ENCODE results near the gene BOD1.

The BOD1 gene

DNA sequence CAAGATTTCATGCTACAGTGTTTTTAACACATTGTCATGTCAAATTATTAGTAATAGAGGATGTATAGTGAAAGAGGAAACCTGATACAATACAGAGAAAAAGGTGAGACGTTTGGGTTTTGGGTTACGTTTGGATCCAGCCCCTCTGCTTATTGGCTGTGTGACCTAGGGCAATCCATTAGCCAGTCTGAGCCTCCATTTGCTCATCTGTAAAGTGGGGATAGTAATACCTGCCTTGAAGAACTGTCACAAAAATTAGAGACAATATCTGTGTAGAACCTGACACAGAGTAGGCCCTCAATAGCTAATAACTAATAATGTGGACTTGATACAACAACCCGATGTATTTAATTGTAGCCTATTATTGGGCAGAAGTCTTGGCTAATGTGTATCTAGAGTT, 4.3 kb upstream of the BOD1 start:
- Histone ChIP-seq H3K9me3 (ENCODE audit: control insufficient read depth, insufficient read depth, low read length) (no peaks in the 10 kb centered on the region), H3F3A (ENCODE audit: control insufficient read depth, insufficient read depth) (no peaks in the 10 kb centered on the region), H3K9me2 (replicated peaks; ENCODE audit: control insufficient read depth, low read length) (no peaks in the 10 kb centered on the region), H3K79me2 (ENCODE audit: control insufficient read depth, low read length) (peaks cover 6% of the 10 kb centered on the region), H3K4me2 (ENCODE audit: low read length) (no peak overlapping the region), H3K4me1 (ENCODE audit: control insufficient read depth, low read length) (peaks cover 19% of the 10 kb centered on the region), H3K36me3 (ENCODE audit: control insufficient read depth, low read length) (0 out of 2 replicates have a peak, but pooled peaks cover 4% of the 10 kb centered on the region), H3K4me3 (ENCODE audit: low read length) (no peak overlapping the region), H3K27ac (ENCODE audit: low read depth, low read length) (no peak overlapping the region), H3K27me3 (ENCODE audit: control insufficient read depth, low read length) (no peaks in the 10 kb centered on the region), H4K20me1 (ENCODE audit: control insufficient read depth, insufficient read depth, low read depth, low read length) (no peaks in the 10 kb centered on the region)
- TF ChIP-seq, protein P1, sequence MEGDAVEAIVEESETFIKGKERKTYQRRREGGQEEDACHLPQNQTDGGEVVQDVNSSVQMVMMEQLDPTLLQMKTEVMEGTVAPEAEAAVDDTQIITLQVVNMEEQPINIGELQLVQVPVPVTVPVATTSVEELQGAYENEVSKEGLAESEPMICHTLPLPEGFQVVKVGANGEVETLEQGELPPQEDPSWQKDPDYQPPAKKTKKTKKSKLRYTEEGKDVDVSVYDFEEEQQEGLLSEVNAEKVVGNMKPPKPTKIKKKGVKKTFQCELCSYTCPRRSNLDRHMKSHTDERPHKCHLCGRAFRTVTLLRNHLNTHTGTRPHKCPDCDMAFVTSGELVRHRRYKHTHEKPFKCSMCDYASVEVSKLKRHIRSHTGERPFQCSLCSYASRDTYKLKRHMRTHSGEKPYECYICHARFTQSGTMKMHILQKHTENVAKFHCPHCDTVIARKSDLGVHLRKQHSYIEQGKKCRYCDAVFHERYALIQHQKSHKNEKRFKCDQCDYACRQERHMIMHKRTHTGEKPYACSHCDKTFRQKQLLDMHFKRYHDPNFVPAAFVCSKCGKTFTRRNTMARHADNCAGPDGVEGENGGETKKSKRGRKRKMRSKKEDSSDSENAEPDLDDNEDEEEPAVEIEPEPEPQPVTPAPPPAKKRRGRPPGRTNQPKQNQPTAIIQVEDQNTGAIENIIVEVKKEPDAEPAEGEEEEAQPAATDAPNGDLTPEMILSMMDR (IDR thresholded peaks at IDR 0.05; ENCODE audit: low read depth, low read length, poor library complexity, severe bottlenecking), result no peak
- no peak for TF ChIP-seq EZH2phosphoT487 (IDR thresholded peaks at IDR 0.05; ENCODE audit: borderline replicate concordance, low read length)

DNA sequence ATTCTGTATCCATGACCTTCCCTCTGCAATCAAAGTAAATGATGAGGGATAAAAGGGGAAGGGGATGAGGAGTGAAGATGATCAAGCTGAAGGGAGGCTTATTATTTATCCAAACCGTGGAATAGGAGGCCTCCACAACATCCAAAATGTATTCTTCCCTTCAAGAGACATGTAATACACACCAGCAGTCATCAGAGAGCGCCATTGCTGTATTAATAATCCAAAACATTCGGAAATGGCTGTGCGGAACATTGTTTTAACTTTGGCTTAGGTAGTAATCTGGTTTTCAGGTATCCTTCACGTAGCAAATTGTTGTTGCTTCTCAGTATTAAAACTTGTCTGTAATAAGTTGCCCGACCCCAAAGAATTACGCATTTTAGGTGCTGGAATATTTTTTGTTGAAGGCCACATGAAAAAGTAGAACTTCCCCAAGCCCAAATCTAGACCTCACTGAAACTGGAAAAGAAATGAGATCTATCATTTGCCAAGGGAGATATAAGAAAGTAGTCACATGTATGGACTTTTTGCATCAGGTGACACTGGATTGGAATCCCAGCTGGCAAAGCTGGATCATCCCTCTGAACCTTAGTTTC, 2.6 kb upstream of the BOD1 start:
- Histone ChIP-seq H3K79me2 (ENCODE audit: control insufficient read depth, low read length) (peaks cover 24% of the 10 kb centered on the region), H3K9me3 (ENCODE audit: control insufficient read depth, insufficient read depth, low read length) (no peaks in the 10 kb centered on the region), H3F3A (ENCODE audit: control insufficient read depth, insufficient read depth) (no peaks in the 10 kb centered on the region), H3K27ac (ENCODE audit: low read depth, low read length) (no peak overlapping the region), H3K36me3 (ENCODE audit: control insufficient read depth, low read length) (peaks cover 19% of the 10 kb centered on the region), H4K20me1 (ENCODE audit: control insufficient read depth, insufficient read depth, low read depth, low read length) (no peaks in the 10 kb centered on the region), H3K4me3 (ENCODE audit: low read length) (no peak overlapping the region), H3K4me1 (ENCODE audit: control insufficient read depth, low read length) (peaks cover 30% of the 10 kb centered on the region), H3K9me2 (replicated peaks; ENCODE audit: control insufficient read depth, low read length) (no peaks in the 10 kb centered on the region), H3K27me3 (ENCODE audit: control insufficient read depth, low read length) (no peaks in the 10 kb centered on the region), H3K4me2 (ENCODE audit: low read length) (no peak overlapping the region)
- TF ChIP-seq EZH2phosphoT487 (IDR thresholded peaks at IDR 0.05; ENCODE audit: borderline replicate concordance, low read length), result no peak
- TF ChIP-seq, protein P1 (IDR thresholded peaks at IDR 0.05; ENCODE audit: low read depth, low read length, poor library complexity, severe bottlenecking), result peak; percentile 83

DNA sequence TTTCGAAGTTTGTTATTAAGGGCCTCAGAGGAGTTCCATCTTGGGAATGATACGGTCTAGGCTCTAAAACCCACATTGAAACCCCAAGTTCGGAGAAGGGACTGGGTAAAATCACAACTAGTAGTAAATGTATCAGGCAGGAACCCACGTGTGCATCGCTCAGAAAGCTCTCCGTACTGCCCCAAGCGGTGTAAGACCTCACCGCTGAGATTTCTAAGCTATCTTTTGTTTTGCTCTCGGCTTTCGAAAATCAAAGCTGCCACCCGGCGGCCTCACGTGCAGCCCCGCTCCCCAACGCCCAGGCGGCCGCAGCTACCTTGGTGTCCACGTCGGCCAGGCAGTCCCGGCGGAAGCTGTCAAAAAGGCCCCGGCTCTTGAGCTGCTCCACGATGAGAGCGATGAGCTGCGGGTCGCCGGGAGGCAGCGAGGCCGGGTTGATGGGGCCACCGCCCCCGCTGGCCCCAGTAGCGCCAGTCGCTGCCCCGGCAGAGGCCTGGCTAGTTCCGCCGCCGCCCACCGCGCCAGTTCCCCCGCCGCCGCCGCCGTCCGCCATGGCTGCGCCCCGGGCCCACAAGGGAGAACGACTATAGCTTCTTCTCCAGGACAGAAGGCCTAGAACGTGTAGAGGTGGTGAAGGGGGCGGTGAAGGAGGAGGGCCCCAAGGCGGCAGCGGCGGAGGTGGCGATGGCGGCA, 420 bp downstream of the BOD1 start:
- H3K9me3 ChIP-seq (ENCODE audit: control insufficient read depth, insufficient read depth, low read length), result no peaks in the 10 kb centered on the region
- H3K4me1 ChIP-seq (ENCODE audit: control insufficient read depth, low read length), result peaks cover 30% of the 10 kb centered on the region
- peak overlapping the region; percentile 70 for H3K27ac ChIP-seq (ENCODE audit: low read depth, low read length)

More for the DNA sequence above, 420 bp downstream of the BOD1 start:
- H3K79me2 ChIP-seq (ENCODE audit: control insufficient read depth, low read length), result peaks cover 53% of the 10 kb centered on the region
- H3K4me3 ChIP-seq (ENCODE audit: low read length), result peak overlapping the region; percentile 82
- TF ChIP-seq EZH2phosphoT487 (IDR thresholded peaks at IDR 0.05; ENCODE audit: borderline replicate concordance, low read length), result no peak
- TF ChIP-seq, protein P1 (IDR thresholded peaks at IDR 0.05; ENCODE audit: low read depth, low read length, poor library complexity, severe bottlenecking), result peak; percentile 73
- peaks cover 14% of the 10 kb centered on the region; the same call in 1 of the 2 replicates for H4K20me1 ChIP-seq (ENCODE audit: control insufficient read depth, insufficient read depth, low read depth, low read length)
- H3K9me2 ChIP-seq (replicated peaks; ENCODE audit: control insufficient read depth, low read length), result no peaks in the 10 kb centered on the region
- no peaks in the 10 kb centered on the region for H3K27me3 ChIP-seq (ENCODE audit: control insufficient read depth, low read length)
- peak overlapping the region; percentile 67 for H3K4me2 ChIP-seq (ENCODE audit: low read length)
- H3K36me3 ChIP-seq (ENCODE audit: control insufficient read depth, low read length), result peaks cover 49% of the 10 kb centered on the region
- H3F3A ChIP-seq (ENCODE audit: control insufficient read depth, insufficient read depth), result no peaks in the 10 kb centered on the region
